Fibroblast of lung (primary cell): ENCODE results near the gene NRARP. TPM values are rescaled to one million over a fixed set of nuclear protein-coding genes. Genes with fewer than 3 reads are reported as not detected.

Experiments used
- DNase-seq, 2 donors: peaks; one replicate each; pipeline versions ENCODE4 v3.0.0 to v3.0.0-alpha.2; 2010; ENCODE audit warnings: low read depth in 2 of 2
- H2AFZ ChIP-seq: 2 replicates; pipeline ENCODE4 v1.5.1; 2012; ENCODE audit warnings: low read length, control low read depth, inconsistent platforms
- H3K27ac ChIP-seq: 2 replicates; pipeline ENCODE4 v1.5.1; 2011; ENCODE audit warnings: low read length, control low read depth; ENCODE audit not compliant: insufficient read depth
- H3K27me3 ChIP-seq: 2 replicates; pipeline ENCODE4 v1.5.1; 2011; ENCODE audit warnings: mild to moderate bottlenecking, low read length; ENCODE audit not compliant: control insufficient read depth, insufficient read depth
- H3K36me3 ChIP-seq: 2 replicates; pipeline ENCODE4 v1.5.1; 2011; ENCODE audit warnings: low read length; ENCODE audit not compliant: control insufficient read depth, insufficient read depth
- H3K4me1 ChIP-seq: 2 replicates; pipeline ENCODE4 v1.5.1; 2011; ENCODE audit warnings: low read length; ENCODE audit not compliant: control insufficient read depth, insufficient read depth; ENCODE audit errors: extremely low read depth
- H3K4me2 ChIP-seq: 2 replicates; pipeline ENCODE4 v1.5.1; 2011; ENCODE audit warnings: low read length, control low read depth; ENCODE audit not compliant: insufficient read depth; ENCODE audit errors: extremely low read depth
- H3K4me3 ChIP-seq, 4 experiments: fragments of 200-600 bp in 1 of 4; sonication (generic) in 1 of 4; replicated peaks in 1 of 4; 2 replicates each; pipeline ENCODE4 v1.5.1; 2011 to 2016; ENCODE audit warnings: low read length in 4 of 4, low read depth in 3 of 4, mild to moderate bottlenecking in 3 of 4, control low read depth in 2 of 4, inconsistent platforms in 1 of 4, mixed read lengths in 1 of 4; ENCODE audit not compliant: insufficient read depth in 1 of 4; ENCODE audit errors: control extremely low read depth in 1 of 4
- H3K79me2 ChIP-seq: 2 replicates; pipeline ENCODE4 v1.5.1; 2012; ENCODE audit warnings: mild to moderate bottlenecking, low read length, inconsistent platforms; ENCODE audit not compliant: control insufficient read depth, insufficient read depth
- H3K9ac ChIP-seq: 2 replicates; pipeline ENCODE4 v1.5.1; 2011; ENCODE audit warnings: mild to moderate bottlenecking, low read length, control low read depth; ENCODE audit not compliant: insufficient read depth
- H3K9me3 ChIP-seq: 2 replicates; pipeline ENCODE4 v1.5.1; 2012; ENCODE audit warnings: low read depth, low read length; ENCODE audit not compliant: control insufficient read depth, insufficient read depth
- H4K20me1 ChIP-seq: 2 replicates; pipeline ENCODE4 v1.5.1; 2011; ENCODE audit warnings: low read length; ENCODE audit not compliant: control insufficient read depth, insufficient read depth; ENCODE audit errors: extremely low read depth
- CTCF ChIP-seq, 2 donors: IDR thresholded peaks in 1 of 2; conservative IDR thresholded peaks in 1 of 2; 1 replicate in 1 of 2; 2 replicates in 1 of 2; pipeline ENCODE4 v1.5.1; 2011 to 2012; ENCODE audit warnings: low read length in 2 of 2, control low read depth in 1 of 2, inconsistent platforms in 1 of 2, low read depth in 1 of 2, mild to moderate bottlenecking in 1 of 2
- EZH2 ChIP-seq: IDR thresholded peaks from 2 replicates; pipeline ENCODE4 v1.5.1; 2012; ENCODE audit warnings: low read length, control low read depth, mild to moderate bottlenecking; ENCODE audit errors: missing control alignments
- polyA plus RNA-seq, 2 donors: library from polyadenylated mRNA; depleted of rRNA in 1 of 2; stranded (reverse) in 1 of 2; unstranded in 1 of 2; fragments of >200 nt; gene quantifications; 2 replicates each; pipeline ENCODE4 v1.2.1, GENCODE V29; 2011 to 2012; ENCODE audit warnings: missing spikeins in 1 of 2
- total RNA-seq: library from RNA; depleted of rRNA; stranded (reverse); fragments of >200 nt; gene quantifications from 2 replicates; pipeline ENCODE4 v1.2.1, GENCODE V29; 2014

NRARP gene
- total and polyA plus RNA-seq, 2 donors (not counting 1 experiment from before 2014, with no cell fraction given): 0.07 TPM; not detected in 1

GRCh38 chr9:137307255-137308056 is 5.4 kb upstream of the NRARP start:
- H3K79me2 ChIP-seq: no peaks in the 10 kb centered on the region
- H3K27ac ChIP-seq: no peak overlapping the region
- TF ChIP-seq EZH2: no peak
- TF ChIP-seq CTCF (conservative IDR thresholded peaks at IDR 0.05 in 1 of 2, IDR thresholded peaks at IDR 0.05 in 1 of 2; ENCODE audit: low read depth in 1 of 2, low read length in 2 of 2): no peak
- DNase-seq: no peak
- peaks cover 4% of the 10 kb centered on the region for H3K27me3 ChIP-seq
- no peak overlapping the region for H3K4me2 ChIP-seq
- no peak overlapping the region for H3K4me3 ChIP-seq
- peaks cover 4% of the 10 kb centered on the region for H3K4me1 ChIP-seq
- H3K9me3 ChIP-seq: no peaks in the 10 kb centered on the region
- no peaks in the 10 kb centered on the region for H3K36me3 ChIP-seq
- H2AFZ ChIP-seq: no peak overlapping the region
- no peak overlapping the region for H3K9ac ChIP-seq
- H4K20me1 ChIP-seq: no peaks in the 10 kb centered on the region

DNA sequence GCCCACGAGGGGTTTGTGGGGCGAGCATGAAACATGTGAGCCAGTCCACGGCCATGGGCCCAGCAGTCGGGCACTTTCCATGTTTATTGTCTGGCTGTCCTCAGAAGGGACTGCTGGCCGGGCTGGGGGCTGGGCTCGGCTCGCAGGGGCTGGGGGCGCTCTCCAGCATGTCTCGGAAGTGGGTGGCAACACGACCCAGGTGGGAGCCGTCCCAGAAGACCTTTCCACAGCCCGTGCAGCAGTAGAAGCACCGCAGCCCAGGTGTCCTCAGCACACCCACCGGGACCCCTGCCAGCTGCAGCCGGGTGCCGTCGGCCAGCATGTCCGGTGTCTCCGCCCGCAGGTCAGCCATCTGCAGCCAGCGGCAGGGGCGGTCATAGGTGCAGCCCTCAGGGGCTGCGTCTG is 4.8 kb upstream of the NRARP start:
- H3K27ac ChIP-seq: no peak overlapping the region
- no peaks in the 10 kb centered on the region for H4K20me1 ChIP-seq
- H3K79me2 ChIP-seq: no peaks in the 10 kb centered on the region
- H3K4me3 ChIP-seq: no peak overlapping the region
- no peak overlapping the region for H2AFZ ChIP-seq
- H3K9me3 ChIP-seq: no peaks in the 10 kb centered on the region
- peaks cover 4% of the 10 kb centered on the region for H3K27me3 ChIP-seq
- no peak overlapping the region for H3K4me2 ChIP-seq
- no peak for DNase-seq
- no peak overlapping the region for H3K9ac ChIP-seq
- TF ChIP-seq EZH2 (no peak), CTCF (conservative IDR thresholded peaks at IDR 0.05 in 1 of 2, IDR thresholded peaks at IDR 0.05 in 1 of 2; ENCODE audit: low read depth in 1 of 2, low read length in 2 of 2) (no peak)
- no peaks in the 10 kb centered on the region for H3K36me3 ChIP-seq
- H3K4me1 ChIP-seq: peaks cover 4% of the 10 kb centered on the region

- TF ChIP-seq EZH2: no peak
- no peak for TF ChIP-seq CTCF (conservative IDR thresholded peaks at IDR 0.05 in 1 of 2, IDR thresholded peaks at IDR 0.05 in 1 of 2; ENCODE audit: low read depth in 1 of 2, low read length in 2 of 2)
- H3K9me3 ChIP-seq: no peaks in the 10 kb centered on the region
Observed at GRCh38 chr9:137306066-137306849, 4.2 kb upstream of the NRARP start.

More at GRCh38 chr9:137306066-137306849, 4.2 kb upstream of the NRARP start:
- Histone ChIP-seq H3K4me1 (peaks cover 4% of the 10 kb centered on the region), H3K79me2 (no peaks in the 10 kb centered on the region), H3K27me3 (peaks cover 4% of the 10 kb centered on the region), H3K36me3 (no peaks in the 10 kb centered on the region), H3K4me3 (no peak overlapping the region), H3K4me2 (no peak overlapping the region), H4K20me1 (no peaks in the 10 kb centered on the region), H3K9ac (no peak overlapping the region), H2AFZ (no peak overlapping the region), H3K27ac (no peak overlapping the region)
- DNase-seq: no peak
